ENCODE data around the gene KREMEN1. TPM values are rescaled to one million over a fixed set of nuclear protein-coding genes. Genes with fewer than 3 reads are reported as not detected.
A peak's percentile ranks its signal among the peaks of the same experiment; 100 is the strongest.

The KREMEN1 gene
- polyA plus RNA-seq, 3 donors from 2014 or later = not detected

GRCh38 chr22:29056472-29056871 is 16.4 kb upstream of the KREMEN1 start:
- no peak for DNase-seq
- peaks cover 0 to 7% (median 2%) of the 10 kb centered on the region in 3 donors for H3K36me3 Mint-ChIP-seq
- no peaks in the 10 kb centered on the region for H3K4me1 Mint-ChIP-seq
- H3K9me3 Mint-ChIP-seq = no peaks in the 10 kb centered on the region
- no peak overlapping the region for H3K4me3 Mint-ChIP-seq
- peaks cover 2 to 12% (median 7%) of the 10 kb centered on the region in 3 donors for H3K27me3 Mint-ChIP-seq (ENCODE audit: low read depth in 3 of 3)
- H3K27ac Mint-ChIP-seq = no peak overlapping the region

- Mint-ChIP-seq H3K36me3 (no peaks in the 10 kb centered on the region), H3K9me3 (no peaks in the 10 kb centered on the region), H3K27ac (no peak overlapping the region), H3K27me3 (ENCODE audit: low read depth in 3 of 3) (peaks cover 2 to 23% (median 8%) of the 10 kb centered on the region in 3 donors), H3K4me3 (no peak overlapping the region), H3K4me1 (no peaks in the 10 kb centered on the region)
- DNase-seq = no peak
These were observed 12.5 kb upstream of the KREMEN1 start for GRCh38 chr22:29060251-29060869.

- peaks cover 2 to 25% (median 8%) of the 10 kb centered on the region in 3 donors for H3K27me3 Mint-ChIP-seq (ENCODE audit: low read depth in 3 of 3)
- H3K4me3 Mint-ChIP-seq = no peak overlapping the region
- no peak overlapping the region for H3K27ac Mint-ChIP-seq
- no peaks in the 10 kb centered on the region for H3K9me3 Mint-ChIP-seq
- H3K4me1 Mint-ChIP-seq = peaks cover 0 to 2% of the 10 kb centered on the region in 2 donors
- H3K36me3 Mint-ChIP-seq = no peaks in the 10 kb centered on the region
- DNase-seq = no peak
These were observed 11.9 kb upstream of the KREMEN1 start for GRCh38 chr22:29060931-29061330.

- Mint-ChIP-seq H3K36me3 (no peaks in the 10 kb centered on the region), H3K27ac (no peak within 1 kb of the TSS), H3K9me3 (no peaks in the 10 kb centered on the region), H3K4me1 (peaks cover 0 to 3% of the 10 kb centered on the region in 2 donors), H3K4me3 (no peak within 1 kb of the TSS), H3K27me3 (ENCODE audit: low read depth in 3 of 3) (peaks cover 2 to 25% (median 10%) of the 10 kb centered on the region in 3 donors)
- DNase-seq = no peak
These were observed 11.1 kb upstream of the KREMEN1 start, which contains the start of gene C22orf31 for GRCh38 chr22:29061773-29062172. Gene C22orf31 (minus strand): TSS chr22:29061831. CDS start chr22:29061792, 39 bp downstream.

- no peaks in the 10 kb centered on the region for H3K36me3 Mint-ChIP-seq
- H3K4me3 Mint-ChIP-seq = no peak overlapping the region
- DNase-seq = no peak
- peaks cover 0 to 3% of the 10 kb centered on the region in 2 donors for H3K4me1 Mint-ChIP-seq
- H3K9me3 Mint-ChIP-seq = no peaks in the 10 kb centered on the region
- H3K27ac Mint-ChIP-seq = no peak overlapping the region
- peaks cover 2 to 23% (median 10%) of the 10 kb centered on the region in 3 donors for H3K27me3 Mint-ChIP-seq (ENCODE audit: low read depth in 3 of 3)
These were observed 10.5 kb upstream of the KREMEN1 start for GRCh38 chr22:29062286-29062821.

- Mint-ChIP-seq H3K27ac (no peak overlapping the region), H3K4me3 (no peak overlapping the region), H3K27me3 (ENCODE audit: low read depth in 3 of 3) (peaks cover 7 to 21% (median 9%) of the 10 kb centered on the region in 3 donors), H3K4me1 (peaks cover 0 to 3% of the 10 kb centered on the region in 2 donors), H3K36me3 (no peaks in the 10 kb centered on the region), H3K9me3 (no peaks in the 10 kb centered on the region)
- DNase-seq = no peak
These were observed 7.2 kb upstream of the KREMEN1 start for GRCh38 chr22:29065468-29066190.

GRCh38 chr22:29069463-29069862 is 3.4 kb upstream of the KREMEN1 start:
- Mint-ChIP-seq H3K4me1 (peaks cover 16 to 20% of the 10 kb centered on the region in 2 donors), H3K9me3 (peaks cover 0 to 2% (median 0%) of the 10 kb centered on the region in 6 donors), H3K36me3 (no peaks in the 10 kb centered on the region), H3K27me3 (ENCODE audit: low read depth in 3 of 3) (peaks cover 15 to 26% (median 18%) of the 10 kb centered on the region in 3 donors), H3K27ac (no peak overlapping the region), H3K4me3 (no peak overlapping the region)
- DNase-seq = no peak

- peaks cover 0 to 2% (median 0%) of the 10 kb centered on the region in 6 donors for H3K9me3 Mint-ChIP-seq
- peaks cover 19 to 20% of the 10 kb centered on the region in 2 donors for H3K4me1 Mint-ChIP-seq
- no peak for DNase-seq
- no peaks in the 10 kb centered on the region for H3K36me3 Mint-ChIP-seq
- H3K27ac Mint-ChIP-seq = no peak overlapping the region
- peak overlapping the region in 3 of 5 donors; percentile 26 to 54 (median 36) for H3K4me3 Mint-ChIP-seq
- H3K27me3 Mint-ChIP-seq (ENCODE audit: low read depth in 3 of 3) = peaks cover 19 to 25% (median 24%) of the 10 kb centered on the region in 3 donors
These were observed 2.3 kb upstream of the KREMEN1 start for GRCh38 chr22:29070490-29070889.

- no peaks in the 10 kb centered on the region for H3K36me3 Mint-ChIP-seq
- peak overlapping the region; percentile 59 to 76 (median 71) for H3K4me3 Mint-ChIP-seq
- H3K27me3 Mint-ChIP-seq (ENCODE audit: low read depth in 3 of 3) = peaks cover 24 to 29% (median 26%) of the 10 kb centered on the region in 3 donors
- DNase-seq = no peak
- peaks cover 17 to 19% of the 10 kb centered on the region in 2 donors for H3K4me1 Mint-ChIP-seq
- peaks cover 0 to 2% (median 0%) of the 10 kb centered on the region in 6 donors for H3K9me3 Mint-ChIP-seq
- H3K27ac Mint-ChIP-seq = no peak overlapping the region
These were observed 1.4 kb upstream of the KREMEN1 start for GRCh38 chr22:29071261-29072045.

GRCh38 chr22:29072193-29072978 is 449 bp upstream of the KREMEN1 start:
- Mint-ChIP-seq H3K9me3 (peaks cover 0 to 2% (median 0%) of the 10 kb centered on the region in 6 donors), H3K27ac (no peak overlapping the region), H3K4me1 (peaks cover 17 to 19% of the 10 kb centered on the region in 2 donors), H3K36me3 (no peaks in the 10 kb centered on the region), H3K27me3 (ENCODE audit: low read depth in 3 of 3) (peaks cover 24 to 27% (median 26%) of the 10 kb centered on the region in 3 donors), H3K4me3 (peak overlapping the region; percentile 59 to 76 (median 71))
- peak; percentile 71 to 75 (median 72) for DNase-seq

GRCh38 chr22:29073618-29074275 is 912 bp downstream of the KREMEN1 start:
- DNase-seq = no peak
- H3K4me1 Mint-ChIP-seq = peaks cover 18 to 25% of the 10 kb centered on the region in 2 donors
- H3K27me3 Mint-ChIP-seq (ENCODE audit: low read depth in 3 of 3) = peaks cover 24 to 34% (median 27%) of the 10 kb centered on the region in 3 donors
- peak overlapping the region in 3 of 5 donors; percentile 27 to 46 (median 38) for H3K4me3 Mint-ChIP-seq
- no peaks in the 10 kb centered on the region for H3K36me3 Mint-ChIP-seq
- H3K27ac Mint-ChIP-seq = no peak overlapping the region
- peaks cover 0 to 2% (median 0%) of the 10 kb centered on the region in 6 donors for H3K9me3 Mint-ChIP-seq

GRCh38 chr22:29074276-29074772 is 1.5 kb downstream of the KREMEN1 start:
- peaks cover 0 to 2% (median 0%) of the 10 kb centered on the region in 6 donors for H3K9me3 Mint-ChIP-seq
- H3K27ac Mint-ChIP-seq = no peak overlapping the region
- peaks cover 24 to 30% of the 10 kb centered on the region in 2 donors for H3K4me1 Mint-ChIP-seq
- no peaks in the 10 kb centered on the region for H3K36me3 Mint-ChIP-seq
- peak overlapping the region; percentile 38 to 48 (median 42) for H3K4me3 Mint-ChIP-seq
- DNase-seq = no peak
- peaks cover 24 to 38% (median 28%) of the 10 kb centered on the region in 3 donors for H3K27me3 Mint-ChIP-seq (ENCODE audit: low read depth in 3 of 3)

Measured in immature natural killer cell (primary cell).